Adrenal gland (tissue), 12 donors: ENCODE measurements around the gene HHIPL1. TPM values are rescaled to one million over a fixed set of nuclear protein-coding genes. Genes with fewer than 3 reads are reported as not detected.

ENCODE experiments used
- DNase-seq, 7 donors: peaks; one replicate each; pipeline ENCODE4 v3.0.0-alpha.2; 2019 to 2020
- H3K27ac ChIP-seq, 5 donors: fragments of 200-600 bp; sonication (generic) in 4 of 5; 1 replicate in 3 of 5; 2 replicates in 2 of 5; pipeline versions ENCODE4 v1.5.1 to v1.8.0; 2016 to 2020; ENCODE audit warnings: mild to moderate bottlenecking in 1 of 5
- H3K27me3 ChIP-seq: fragments of 200-600 bp; 2 replicates; pipeline ENCODE4 v1.8.0; 2021
- H3K36me3 ChIP-seq, 2 donors: fragments of 200-600 bp; replicated peaks in 1 of 2; 1 replicate in 1 of 2; 2 replicates in 1 of 2; pipeline versions ENCODE4 v1.5.1 to v1.8.0; 2018 to 2022
- H3K4me1 ChIP-seq, 2 donors: fragments of 200-600 bp; replicated peaks in 1 of 2; 1 replicate in 1 of 2; 2 replicates in 1 of 2; pipeline versions ENCODE4 v1.5.1 to v1.8.0; 2018 to 2021
- H3K4me3 ChIP-seq, 4 donors: fragments of 200-600 bp; sonication (generic) in 3 of 4; one replicate each; pipeline ENCODE4 v1.5.1; 2016 to 2018
- H3K9me3 ChIP-seq, 3 donors: fragments of 200-600 bp; sonication (generic) in 1 of 3; replicated peaks in 1 of 3; 1 replicate in 2 of 3; 2 replicates in 1 of 3; pipeline versions ENCODE4 v1.5.1 to v1.8.0; 2016 to 2021
- CTCF ChIP-seq, 6 experiments: fragments of 450-650 bp in 4 of 6; fragments of 200-600 bp in 2 of 6; sonication (generic) in 1 of 6; IDR thresholded peaks; 1 replicate in 5 of 6; 2 replicates in 1 of 6; pipeline versions ENCODE4 v1.5.1 to v1.8.0; 2016 to 2021; ENCODE audit warnings: antibody characterized with exemption in 6 of 6, mild to moderate bottlenecking in 2 of 6, moderate library complexity in 1 of 6
- POLR2A ChIP-seq, 2 donors: fragments of 450-650 bp; IDR thresholded peaks; one replicate each; pipeline ENCODE4 v1.6.1; 2017; ENCODE audit warnings: antibody characterized with exemption in 2 of 2, mild to moderate bottlenecking in 2 of 2, moderate library complexity in 1 of 2
- WGBS, 4 donors: extraction: QIAGEN DNeasy Blood & Tissue Kit in 2 of 4; methylation state at CpG; one replicate each; pipeline versions ENCODE4 v1.1.5 to v1.1.7; 2013 to 2017; 5-methylcytosine and 5-hydroxymethylcytosine counted together
- intact Hi-C, 2 donors: fragments of 100-400 bp; cut with DNase I; formaldehyde crosslinking; loops; one replicate each; pipeline versions ENCODE4 v1.14.1 to v1.15.0; 2022 to 2023
- polyA plus RNA-seq, 3 donors: library from polyadenylated mRNA; stranded (reverse); fragments of 200-250 nt in 2 of 3; fragments of 350-450 nt in 1 of 3; fragmentation: Illumina TruSeq in 1 of 3; extraction: RNeasy Lipid Tissue Mini Kit (QIAGEN cat#74804) in 1 of 3; gene quantifications; one replicate each; pipeline ENCODE4 v1.2.3, GENCODE V29; 2013 to 2014
- total RNA-seq, 9 donors: library from RNA; depleted of rRNA in 4 of 9; stranded (reverse); fragments of >200 nt in 4 of 9; fragments of 120-200 nt in 1 of 9; fragmentation: NEBNext Ultra II Directional in 1 of 9; extraction: Animal tissue kit (Norgen Biotek cat#: 25700) in 1 of 9; gene quantifications; one replicate each; pipeline versions ENCODE4 v1.1.0 to v1.2.4, GENCODE V29; 2013 to 2023
- donor health status: healthy with polysubstance abuse.
- donor health status: Bipolar disorder and iron deficiency.
- donor health status: DM: yes; HTN: yes; CAD: no.
- donor health status: DM: no; HTN: no; CAD: no.
- donor health status: DM: no; HTN: no; CAD: no.
- donor health status: DM: yes; HTN: yes; CAD: no.

Gene HHIPL1
- total and polyA plus RNA-seq, 12 donors, result 0.20 to 2.9 (median 1.3) TPM

- Histone ChIP-seq H3K4me1 (no peaks in the 10 kb centered on the region), H3K27me3 (no peaks in the 10 kb centered on the region), H3K27ac (no peak overlapping the region), H3K36me3 (no peaks in the 10 kb centered on the region), H3K9me3 (peaks cover 0 to 3% (median 0%) of the 10 kb centered on the region in 3 donors), H3K4me3 (no peak overlapping the region)
- no peak for DNase-seq
- intact Hi-C loops, result no loop called here
- WGBS, 4 donors, result 82 to 100% (median 97%) methylated on average over 1 of the region's 1 CpG
- TF ChIP-seq CTCF (IDR thresholded peaks at IDR 0.05), result no peak
- no peak for TF ChIP-seq POLR2A (IDR thresholded peaks at IDR 0.05)
Measured at GRCh38 chr14:99701260-99701659, 56.3 kb downstream of the HHIPL1 start.

- Histone ChIP-seq H3K4me1 (no peaks in the 10 kb centered on the region), H3K36me3 (no peaks in the 10 kb centered on the region), H3K27ac (no peak overlapping the region), H3K4me3 (no peak overlapping the region), H3K27me3 (no peaks in the 10 kb centered on the region), H3K9me3 (peaks cover 0 to 3% (median 0%) of the 10 kb centered on the region in 3 donors)
- DNase-seq, result no peak
- TF ChIP-seq POLR2A (IDR thresholded peaks at IDR 0.05), result no peak
- TF ChIP-seq CTCF (IDR thresholded peaks at IDR 0.05), result no peak
- intact Hi-C loops, result no loop called here
Measured at GRCh38 chr14:99702115-99702514, 57.2 kb downstream of the HHIPL1 start.

- Histone ChIP-seq H3K27me3 (no peaks in the 10 kb centered on the region), H3K36me3 (no peaks in the 10 kb centered on the region), H3K27ac (no peak overlapping the region), H3K9me3 (peaks cover 0 to 3% (median 0%) of the 10 kb centered on the region in 3 donors), H3K4me1 (no peaks in the 10 kb centered on the region), H3K4me3 (no peak overlapping the region)
- 92 to 98% (median 97%) methylated on average over 3 of the region's 3 CpGs for WGBS, 4 donors
- TF ChIP-seq CTCF (IDR thresholded peaks at IDR 0.05) (no peak), POLR2A (IDR thresholded peaks at IDR 0.05) (no peak)
- intact Hi-C loops, result no loop called here
- DNase-seq, result peak in 1 of 7 donors; percentile 14
Measured at GRCh38 chr14:99703381-99703780, 58.5 kb downstream of the HHIPL1 start.

GRCh38 chr14:99704037-99704436 is 59.1 kb downstream of the HHIPL1 start:
- Histone ChIP-seq H3K27me3 (no peaks in the 10 kb centered on the region), H3K4me1 (no peaks in the 10 kb centered on the region), H3K27ac (no peak overlapping the region), H3K9me3 (peaks cover 0 to 3% (median 0%) of the 10 kb centered on the region in 3 donors), H3K4me3 (no peak overlapping the region), H3K36me3 (no peaks in the 10 kb centered on the region)
- intact Hi-C loops, result no loop called here
- TF ChIP-seq CTCF (IDR thresholded peaks at IDR 0.05), result no peak
- TF ChIP-seq POLR2A (IDR thresholded peaks at IDR 0.05), result no peak
- 92 to 98% (median 97%) methylated on average over 2 of the region's 2 CpGs for WGBS, 4 donors
- DNase-seq, result no peak
